ENCODE results near the gene TMPRSS11B.
"Not testable (repeated sequence)": the region's sequence is repeated elsewhere in the genome, so short reads cannot be mapped to it uniquely, and the experiment has no call there.

The TMPRSS11B gene

GRCh38 chr4:68218044-68218443 is 27.4 kb downstream of the TMPRSS11B start:
- DNase-seq (ENCODE audit: low read depth) = no peak

- DNase-seq (ENCODE audit: low read depth) = no peak
Observed at GRCh38 chr4:68216501-68216900, 29.0 kb downstream of the TMPRSS11B start.

- DNase-seq (ENCODE audit: low read depth) = no peak
Observed at GRCh38 chr4:68209003-68209402, 36.5 kb downstream of the TMPRSS11B start.

- not testable (repeated sequence) for DNase-seq (ENCODE audit: low read depth)
Observed at GRCh38 chr4:68194305-68194704, 51.2 kb downstream of the TMPRSS11B start.

- DNase-seq (ENCODE audit: low read depth) = no peak
Observed at GRCh38 chr4:68193194-68193593, 52.3 kb downstream of the TMPRSS11B start.

GRCh38 chr4:68187145-68187544 is 58.3 kb downstream of the TMPRSS11B start:
- DNase-seq (ENCODE audit: low read depth) = no peak

- DNase-seq (ENCODE audit: low read depth) = no peak
Observed at GRCh38 chr4:68184923-68185322, 60.6 kb downstream of the TMPRSS11B start.

- no peak for DNase-seq (ENCODE audit: low read depth)
Observed at GRCh38 chr4:68183417-68183816, 62.1 kb downstream of the TMPRSS11B start.

- no peak for DNase-seq (ENCODE audit: low read depth)
Observed at GRCh38 chr4:68182382-68182820, 63.1 kb downstream of the TMPRSS11B start.

GRCh38 chr4:68180849-68181526 is 64.5 kb downstream of the TMPRSS11B start:
- no peak for DNase-seq (ENCODE audit: low read depth)

- no peak for DNase-seq (ENCODE audit: low read depth)
Observed at GRCh38 chr4:68176904-68177303, 68.6 kb downstream of the TMPRSS11B start.
